Measurements from ENCODE around the gene ATG4B.

DNA sequence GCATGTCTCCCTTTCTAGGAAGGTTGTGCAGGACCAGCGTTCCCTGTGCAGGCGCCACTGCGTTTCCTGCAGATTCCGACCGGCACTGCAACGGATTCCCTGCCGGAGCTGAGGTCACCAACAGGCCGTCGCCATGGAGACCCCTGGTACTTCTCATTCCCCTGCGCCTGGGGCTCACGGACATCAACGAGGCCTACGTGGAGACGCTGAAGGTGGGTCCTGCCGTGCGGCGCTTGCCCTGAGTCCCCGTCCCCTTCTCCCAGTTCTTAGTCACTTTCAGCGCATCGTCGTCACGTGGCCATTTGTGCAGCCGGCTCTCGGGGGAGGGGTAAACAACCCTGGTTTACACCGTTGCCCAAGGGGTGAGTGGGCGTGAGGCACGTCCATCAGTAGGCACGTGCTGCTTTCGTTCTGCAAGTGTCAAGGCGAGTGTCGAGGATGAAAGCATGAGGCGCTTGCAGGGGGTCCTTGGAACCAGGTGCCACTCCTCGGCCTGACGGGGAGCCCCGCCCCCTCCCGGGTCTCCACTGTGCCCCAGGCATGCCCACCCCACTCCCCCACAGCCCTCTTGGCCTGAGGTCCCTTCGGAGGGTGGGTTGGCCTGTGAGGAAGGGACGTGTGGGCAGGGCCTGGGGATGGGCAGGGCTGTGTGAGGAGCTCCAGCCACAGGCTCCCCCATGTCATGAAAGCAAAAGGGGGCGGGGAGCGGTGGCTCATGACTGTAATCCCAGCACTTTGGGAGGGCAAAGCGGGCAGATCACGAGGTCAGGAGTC lies 29.3 kb downstream of the ATG4B start:
- TF ChIP-seq EZH2 (IDR thresholded peaks at IDR 0.05; ENCODE audit: borderline replicate concordance, insufficient read depth, low read length, poor library complexity, severe bottlenecking) (no peak), POLR2AphosphoS5 (IDR thresholded peaks at IDR 0.05) (peak; percentile 58), CTCF (IDR thresholded peaks at IDR 0.05; ENCODE audit: poor library complexity, severe bottlenecking) (peak; percentile 37), RAD21 (conservative IDR thresholded peaks at IDR 0.05) (peak; percentile 54), TAF1 (IDR thresholded peaks at IDR 0.05; ENCODE audit: low read depth) (no peak), EP300 (conservative IDR thresholded peaks at IDR 0.05; ENCODE audit: poor library complexity, severe bottlenecking) (peak; percentile 42), SMC3 (conservative IDR thresholded peaks at IDR 0.05; ENCODE audit: poor library complexity) (peak; percentile 37), MXI1 (conservative IDR thresholded peaks at IDR 0.05; ENCODE audit: poor library complexity, severe bottlenecking) (peak; percentile 69)
- TF ChIP-seq, protein P1, sequence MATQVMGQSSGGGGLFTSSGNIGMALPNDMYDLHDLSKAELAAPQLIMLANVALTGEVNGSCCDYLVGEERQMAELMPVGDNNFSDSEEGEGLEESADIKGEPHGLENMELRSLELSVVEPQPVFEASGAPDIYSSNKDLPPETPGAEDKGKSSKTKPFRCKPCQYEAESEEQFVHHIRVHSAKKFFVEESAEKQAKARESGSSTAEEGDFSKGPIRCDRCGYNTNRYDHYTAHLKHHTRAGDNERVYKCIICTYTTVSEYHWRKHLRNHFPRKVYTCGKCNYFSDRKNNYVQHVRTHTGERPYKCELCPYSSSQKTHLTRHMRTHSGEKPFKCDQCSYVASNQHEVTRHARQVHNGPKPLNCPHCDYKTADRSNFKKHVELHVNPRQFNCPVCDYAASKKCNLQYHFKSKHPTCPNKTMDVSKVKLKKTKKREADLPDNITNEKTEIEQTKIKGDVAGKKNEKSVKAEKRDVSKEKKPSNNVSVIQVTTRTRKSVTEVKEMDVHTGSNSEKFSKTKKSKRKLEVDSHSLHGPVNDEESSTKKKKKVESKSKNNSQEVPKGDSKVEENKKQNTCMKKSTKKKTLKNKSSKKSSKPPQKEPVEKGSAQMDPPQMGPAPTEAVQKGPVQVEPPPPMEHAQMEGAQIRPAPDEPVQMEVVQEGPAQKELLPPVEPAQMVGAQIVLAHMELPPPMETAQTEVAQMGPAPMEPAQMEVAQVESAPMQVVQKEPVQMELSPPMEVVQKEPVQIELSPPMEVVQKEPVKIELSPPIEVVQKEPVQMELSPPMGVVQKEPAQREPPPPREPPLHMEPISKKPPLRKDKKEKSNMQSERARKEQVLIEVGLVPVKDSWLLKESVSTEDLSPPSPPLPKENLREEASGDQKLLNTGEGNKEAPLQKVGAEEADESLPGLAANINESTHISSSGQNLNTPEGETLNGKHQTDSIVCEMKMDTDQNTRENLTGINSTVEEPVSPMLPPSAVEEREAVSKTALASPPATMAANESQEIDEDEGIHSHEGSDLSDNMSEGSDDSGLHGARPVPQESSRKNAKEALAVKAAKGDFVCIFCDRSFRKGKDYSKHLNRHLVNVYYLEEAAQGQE (IDR thresholded peaks at IDR 0.05; ENCODE audit: borderline replicate concordance) = peak; percentile 77

Data from neural cell (in vitro differentiated cells).